ENCODE data around the gene GLTP. TPM values are rescaled to one million over a fixed set of nuclear protein-coding genes. Genes with fewer than 3 reads are reported as not detected.

Gene GLTP
- total and polyA plus RNA-seq, 2 experiments from 2014 or later: 28.4 to 33.4 TPM

- no peak overlapping the region for H3K27ac ChIP-seq
Observed at GRCh38 chr12:109842021-109842420, 38.3 kb downstream of the GLTP start.

GRCh38 chr12:109841356-109841755, 39.0 kb downstream of the GLTP start:
- H3K9me2 ChIP-seq (replicated peaks; ENCODE audit: insufficient read depth): no peaks in the 10 kb centered on the region
- no peaks in the 10 kb centered on the region for H3K36me3 ChIP-seq (replicated peaks; ENCODE audit: insufficient read depth, low read depth)
- 89% methylated on average over 9 of the region's 9 CpGs for WGBS (ENCODE audit: low lambda C conversion rate, missing lambda C conversion rate)
- no peaks in the 10 kb centered on the region for H3K4me1 ChIP-seq (ENCODE audit: insufficient read depth)
- no peak overlapping the region for H3K4me2 ChIP-seq
- H2AFZ ChIP-seq: no peak overlapping the region
- H3K9me3 ChIP-seq (ENCODE audit: low read depth): no peaks in the 10 kb centered on the region
- DNase-seq (ENCODE audit: low spot score): no peak
- H3K79me2 ChIP-seq: no peaks in the 10 kb centered on the region
- no peaks in the 10 kb centered on the region for H3K27me3 ChIP-seq
- TF ChIP-seq EZH2phosphoT487 (IDR thresholded peaks at IDR 0.05; ENCODE audit: low read depth, severe bottlenecking, unreplicated experiment) (no peak), EZH2 (IDR thresholded peaks at IDR 0.05; ENCODE audit: borderline replicate concordance) (no peak)
- TF ChIP-seq, protein P1, sequence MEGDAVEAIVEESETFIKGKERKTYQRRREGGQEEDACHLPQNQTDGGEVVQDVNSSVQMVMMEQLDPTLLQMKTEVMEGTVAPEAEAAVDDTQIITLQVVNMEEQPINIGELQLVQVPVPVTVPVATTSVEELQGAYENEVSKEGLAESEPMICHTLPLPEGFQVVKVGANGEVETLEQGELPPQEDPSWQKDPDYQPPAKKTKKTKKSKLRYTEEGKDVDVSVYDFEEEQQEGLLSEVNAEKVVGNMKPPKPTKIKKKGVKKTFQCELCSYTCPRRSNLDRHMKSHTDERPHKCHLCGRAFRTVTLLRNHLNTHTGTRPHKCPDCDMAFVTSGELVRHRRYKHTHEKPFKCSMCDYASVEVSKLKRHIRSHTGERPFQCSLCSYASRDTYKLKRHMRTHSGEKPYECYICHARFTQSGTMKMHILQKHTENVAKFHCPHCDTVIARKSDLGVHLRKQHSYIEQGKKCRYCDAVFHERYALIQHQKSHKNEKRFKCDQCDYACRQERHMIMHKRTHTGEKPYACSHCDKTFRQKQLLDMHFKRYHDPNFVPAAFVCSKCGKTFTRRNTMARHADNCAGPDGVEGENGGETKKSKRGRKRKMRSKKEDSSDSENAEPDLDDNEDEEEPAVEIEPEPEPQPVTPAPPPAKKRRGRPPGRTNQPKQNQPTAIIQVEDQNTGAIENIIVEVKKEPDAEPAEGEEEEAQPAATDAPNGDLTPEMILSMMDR (IDR thresholded peaks at IDR 0.05; ENCODE audit: poor library complexity): no peak
- H3K27ac ChIP-seq: no peak overlapping the region
- no peaks in the 10 kb centered on the region for H4K20me1 ChIP-seq (ENCODE audit: insufficient read depth, poor library complexity, severe bottlenecking)
- no peak overlapping the region for H3K4me3 ChIP-seq

More at GRCh38 chr12:109842021-109842420, 38.3 kb downstream of the GLTP start:
- H4K20me1 ChIP-seq (ENCODE audit: insufficient read depth, poor library complexity, severe bottlenecking): no peaks in the 10 kb centered on the region
- DNase-seq (ENCODE audit: low spot score): no peak
- no peaks in the 10 kb centered on the region for H3K9me2 ChIP-seq (replicated peaks; ENCODE audit: insufficient read depth)
- no peak overlapping the region for H3K4me3 ChIP-seq
- H3K79me2 ChIP-seq: no peaks in the 10 kb centered on the region
- no peaks in the 10 kb centered on the region for H3K4me1 ChIP-seq (ENCODE audit: insufficient read depth)
- no peaks in the 10 kb centered on the region for H3K36me3 ChIP-seq (replicated peaks; ENCODE audit: insufficient read depth, low read depth)
- TF ChIP-seq EZH2phosphoT487 (IDR thresholded peaks at IDR 0.05; ENCODE audit: low read depth, severe bottlenecking, unreplicated experiment) (no peak), EZH2 (IDR thresholded peaks at IDR 0.05; ENCODE audit: borderline replicate concordance) (no peak)
- TF ChIP-seq, protein P1 (IDR thresholded peaks at IDR 0.05; ENCODE audit: poor library complexity): no peak
- H3K9me3 ChIP-seq (ENCODE audit: low read depth): no peaks in the 10 kb centered on the region
- no peak overlapping the region for H2AFZ ChIP-seq
- WGBS (ENCODE audit: low lambda C conversion rate, missing lambda C conversion rate): 90% methylated on average over 5 of the region's 5 CpGs
- no peak overlapping the region for H3K4me2 ChIP-seq
- no peaks in the 10 kb centered on the region for H3K27me3 ChIP-seq

DNA sequence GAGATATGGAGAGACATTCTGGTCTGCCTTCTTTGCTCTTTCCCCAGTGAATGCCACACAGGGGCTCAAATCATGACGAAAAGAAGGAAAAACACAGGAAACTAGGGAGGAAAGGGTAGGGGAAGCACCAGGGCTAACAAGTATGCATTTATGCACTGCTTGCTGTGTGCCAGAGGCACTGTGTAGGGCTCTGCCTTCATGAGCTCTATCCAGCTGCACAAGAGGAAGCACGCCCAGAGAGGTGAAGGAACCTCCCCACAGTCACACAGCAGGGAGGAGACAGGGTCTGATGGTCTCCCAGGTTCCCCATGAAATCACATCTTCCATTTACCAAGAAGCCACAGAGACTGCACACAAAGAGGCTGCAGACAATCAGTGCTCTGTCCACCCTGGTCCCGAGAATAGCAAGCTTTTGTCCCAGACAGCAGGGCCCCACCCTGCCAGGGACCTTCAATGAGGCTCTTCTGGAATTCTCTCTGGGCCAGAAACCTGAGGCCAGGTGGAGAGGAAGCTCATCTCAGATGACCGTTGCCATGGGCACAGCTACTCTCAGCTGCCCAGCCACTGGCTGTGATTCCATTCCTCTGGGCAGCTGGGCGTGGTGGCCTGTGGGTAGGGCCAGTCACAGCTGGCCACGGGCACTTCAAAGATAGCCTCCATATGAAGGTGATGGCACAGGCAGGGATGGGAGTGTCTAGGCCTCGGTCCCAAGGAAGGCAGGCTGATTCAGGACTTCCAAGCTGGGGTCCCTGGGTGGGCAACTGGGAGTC, 39.9 kb downstream of the GLTP start:
- TF ChIP-seq, protein P1 (IDR thresholded peaks at IDR 0.05; ENCODE audit: poor library complexity): no peak
- TF ChIP-seq EZH2 (IDR thresholded peaks at IDR 0.05; ENCODE audit: borderline replicate concordance) (no peak), EZH2phosphoT487 (IDR thresholded peaks at IDR 0.05; ENCODE audit: low read depth, severe bottlenecking, unreplicated experiment) (no peak)
- H2AFZ ChIP-seq: no peak overlapping the region
- H3K79me2 ChIP-seq: no peaks in the 10 kb centered on the region
- H3K9me3 ChIP-seq (ENCODE audit: low read depth): no peaks in the 10 kb centered on the region
- DNase-seq (ENCODE audit: low spot score): no peak
- H3K4me3 ChIP-seq: no peak overlapping the region
- no peak overlapping the region for H3K27ac ChIP-seq
- 73% methylated on average over 7 of the region's 7 CpGs for WGBS (ENCODE audit: low lambda C conversion rate, missing lambda C conversion rate)
- H4K20me1 ChIP-seq (ENCODE audit: insufficient read depth, poor library complexity, severe bottlenecking): no peaks in the 10 kb centered on the region
- no peak overlapping the region for H3K4me2 ChIP-seq
- H3K4me1 ChIP-seq (ENCODE audit: insufficient read depth): no peaks in the 10 kb centered on the region
- H3K36me3 ChIP-seq (replicated peaks; ENCODE audit: insufficient read depth, low read depth): no peaks in the 10 kb centered on the region
- no peaks in the 10 kb centered on the region for H3K9me2 ChIP-seq (replicated peaks; ENCODE audit: insufficient read depth)
- no peaks in the 10 kb centered on the region for H3K27me3 ChIP-seq
